Caco-2 (cell line): Measurements from ENCODE around the gene MPI. TPM values are rescaled to one million over a fixed set of nuclear protein-coding genes. Genes with fewer than 3 reads are reported as not detected.

Experiments
- BruUV-seq: library from RNA; stranded (reverse); fragments of 400-500 nt; replicated peaks from 2 replicates; lab custom pipeline; 2021; lab: Mats Ljungman, UMichigan
- CTCF ChIA-PET: fragments of 300-600 bp; sonication (Branson Sonifier 250); formaldehyde crosslinking; loops from one replicate; lab custom pipeline; 2022; ENCODE audit warnings: antibody characterized with exemption; lab: Charles Lee
- POLR2A ChIA-PET: fragments of 300-600 bp; sonication (Branson Sonifier 250); formaldehyde crosslinking; loops from one replicate; lab custom pipeline; 2022; ENCODE audit warnings: antibody characterized with exemption; lab: Charles Lee
- DNase-seq, 2 experiments: peaks; one replicate each; pipeline versions ENCODE4 v3.0.0 to v3.0.0-alpha.2; 2020 to 2022
- H3K27me3 ChIP-seq: replicated peaks from 2 replicates; pipeline ENCODE4 v1.6.0; 2011; ENCODE audit warnings: low read length; ENCODE audit not compliant: control insufficient read depth, insufficient read depth
- H3K36me3 ChIP-seq: 2 replicates; pipeline ENCODE4 v1.5.1; 2011; ENCODE audit warnings: low read length; ENCODE audit not compliant: control insufficient read depth, insufficient read depth
- H3K4me1 ChIP-seq: fragments of 250-450 bp; sonication (Bioruptor Pico); 2 replicates; pipeline ENCODE4 v1.5.1; 2020; ENCODE audit warnings: mild to moderate bottlenecking
- H3K4me3 ChIP-seq: 2 replicates; pipeline ENCODE4 v1.5.1; 2011; ENCODE audit warnings: low read depth, mild to moderate bottlenecking, control low read depth, low read length
- H3K9me3 ChIP-seq: fragments of 250-450 bp; sonication (Bioruptor Pico); 2 replicates; pipeline ENCODE4 v1.5.1; 2020; ENCODE audit warnings: mild to moderate bottlenecking, moderate library complexity
- H3K27ac Mint-ChIP-seq: one replicate; pipeline ENCODE4 v1.8.0; 2022; ENCODE audit warnings: mixed read lengths; ENCODE audit not compliant: unreplicated experiment
- H3K27me3 Mint-ChIP-seq: one replicate; pipeline ENCODE4 v1.8.0; 2022; ENCODE audit warnings: mixed read lengths; ENCODE audit not compliant: insufficient read depth, unreplicated experiment
- H3K36me3 Mint-ChIP-seq: one replicate; pipeline ENCODE4 v1.8.0; 2022; ENCODE audit warnings: mild to moderate bottlenecking, mixed read lengths; ENCODE audit not compliant: insufficient read depth, unreplicated experiment
- H3K4me1 Mint-ChIP-seq: one replicate; pipeline ENCODE4 v1.8.0; 2022; ENCODE audit warnings: low read depth, mixed read lengths; ENCODE audit not compliant: unreplicated experiment
- H3K4me3 Mint-ChIP-seq: one replicate; pipeline ENCODE4 v1.8.0; 2022; ENCODE audit warnings: mild to moderate bottlenecking, moderate library complexity, mixed read lengths; ENCODE audit not compliant: unreplicated experiment
- H3K9me3 Mint-ChIP-seq: one replicate; pipeline ENCODE4 v1.8.0; 2022; ENCODE audit warnings: mixed read lengths; ENCODE audit not compliant: unreplicated experiment
- intact Hi-C: fragments of 100-400 bp; cut with micrococcal nuclease; formaldehyde crosslinking; loops from one replicate; pipeline ENCODE4 v1.10.0; 2022; ENCODE audit not compliant: unreplicated experiment
- total RNA-seq: library from RNA; stranded (reverse); gene quantifications from 2 replicates; pipeline ENCODE4 v1.2.3, GENCODE V29; 2022
- TF ChIP-seq, protein P1 (sequence below), 2 experiments: fragments of 200-600 bp in 1 of 2; IDR thresholded peaks; 1 replicate in 1 of 2; 2 replicates in 1 of 2; pipeline versions ENCODE4 v1.5.1 to v1.8.0; 2011 to 2022; ENCODE audit warnings: antibody characterized with exemption in 1 of 2, control low read depth in 1 of 2, inconsistent platforms in 1 of 2, low read depth in 1 of 2, low read length in 1 of 2, mild to moderate bottlenecking in 1 of 2, moderate library complexity in 1 of 2; ENCODE audit not compliant: insufficient read depth in 1 of 2, severe bottlenecking in 1 of 2, unreplicated experiment in 1 of 2

Gene MPI
- total RNA-seq, 1 experiment from 2014 or later = 29.1 TPM

- intact Hi-C loops = no loop called here
- no peak for DNase-seq
- TF ChIP-seq, protein P1, sequence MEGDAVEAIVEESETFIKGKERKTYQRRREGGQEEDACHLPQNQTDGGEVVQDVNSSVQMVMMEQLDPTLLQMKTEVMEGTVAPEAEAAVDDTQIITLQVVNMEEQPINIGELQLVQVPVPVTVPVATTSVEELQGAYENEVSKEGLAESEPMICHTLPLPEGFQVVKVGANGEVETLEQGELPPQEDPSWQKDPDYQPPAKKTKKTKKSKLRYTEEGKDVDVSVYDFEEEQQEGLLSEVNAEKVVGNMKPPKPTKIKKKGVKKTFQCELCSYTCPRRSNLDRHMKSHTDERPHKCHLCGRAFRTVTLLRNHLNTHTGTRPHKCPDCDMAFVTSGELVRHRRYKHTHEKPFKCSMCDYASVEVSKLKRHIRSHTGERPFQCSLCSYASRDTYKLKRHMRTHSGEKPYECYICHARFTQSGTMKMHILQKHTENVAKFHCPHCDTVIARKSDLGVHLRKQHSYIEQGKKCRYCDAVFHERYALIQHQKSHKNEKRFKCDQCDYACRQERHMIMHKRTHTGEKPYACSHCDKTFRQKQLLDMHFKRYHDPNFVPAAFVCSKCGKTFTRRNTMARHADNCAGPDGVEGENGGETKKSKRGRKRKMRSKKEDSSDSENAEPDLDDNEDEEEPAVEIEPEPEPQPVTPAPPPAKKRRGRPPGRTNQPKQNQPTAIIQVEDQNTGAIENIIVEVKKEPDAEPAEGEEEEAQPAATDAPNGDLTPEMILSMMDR (IDR thresholded peaks at IDR 0.05; ENCODE audit: insufficient read depth in 1 of 2, low read depth in 1 of 2, low read length in 1 of 2, severe bottlenecking in 1 of 2, unreplicated experiment in 1 of 2) = no peak
- H3K4me1 Mint-ChIP-seq = peaks cover 15% of the 10 kb centered on the region
- Histone ChIP-seq H3K27me3 (no peaks in the 10 kb centered on the region), H3K9me3 (no peaks in the 10 kb centered on the region), H3K36me3 (no peaks in the 10 kb centered on the region; the same call in 1 of the 2 replicates), H3K4me3 (no peak overlapping the region), H3K4me1 (peaks cover 10% of the 10 kb centered on the region)
- no TSS peak for BruUV-seq
- no peaks in the 10 kb centered on the region for H3K27me3 Mint-ChIP-seq
- no peaks in the 10 kb centered on the region for H3K9me3 Mint-ChIP-seq
- H3K27ac Mint-ChIP-seq = no peak overlapping the region
- POLR2A ChIA-PET = no interaction called here
- CTCF ChIA-PET = interaction anchor here (0.7 kb wide), 1 partner anchor 20 kb away, joined by 3 read pairs; no protein-coding TSS in a partner anchor
- no peak overlapping the region for H3K4me3 Mint-ChIP-seq
- peaks cover 32% of the 10 kb centered on the region for H3K36me3 Mint-ChIP-seq
These were observed 33.3 kb upstream of the MPI start for GRCh38 chr15:74856537-74856936.

DNA sequence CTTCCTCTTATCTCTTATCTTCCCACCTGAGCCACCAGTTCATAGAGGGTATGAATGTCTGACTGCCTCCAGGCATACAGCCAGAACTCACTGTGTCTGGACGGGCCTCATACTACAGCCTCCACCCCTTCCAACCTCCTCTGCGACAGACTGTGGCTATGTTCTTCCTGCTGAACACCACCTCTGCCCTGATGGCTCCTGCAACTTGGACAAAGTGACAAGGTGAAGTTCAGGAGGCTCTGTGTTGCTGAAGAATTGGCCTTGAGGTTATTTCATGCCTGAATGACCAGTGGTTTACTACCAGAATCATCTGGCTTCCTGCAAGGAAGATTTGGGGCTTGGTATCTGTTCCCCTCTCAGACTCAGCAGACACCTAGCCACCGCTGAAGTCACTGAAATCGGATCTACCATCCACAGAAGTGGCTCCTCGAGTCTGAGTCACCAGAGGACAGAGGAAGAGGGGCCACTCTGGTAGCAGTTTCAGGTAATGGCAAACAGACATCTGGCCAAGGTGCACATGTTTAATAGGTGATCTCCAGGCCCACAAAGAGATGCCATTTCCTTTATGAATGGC, 32.7 kb upstream of the MPI start:
- intact Hi-C loops = no loop called here
- peaks cover 26% of the 10 kb centered on the region for H3K36me3 Mint-ChIP-seq
- peaks cover 10% of the 10 kb centered on the region for H3K4me1 ChIP-seq
- TF ChIP-seq, protein P1 (IDR thresholded peaks at IDR 0.05; ENCODE audit: insufficient read depth in 1 of 2, low read depth in 1 of 2, low read length in 1 of 2, severe bottlenecking in 1 of 2, unreplicated experiment in 1 of 2) = no peak
- H3K27me3 Mint-ChIP-seq = no peaks in the 10 kb centered on the region
- no peaks in the 10 kb centered on the region; the same call in 1 of the 2 replicates for H3K36me3 ChIP-seq
- no peak overlapping the region for H3K27ac Mint-ChIP-seq
- no peaks in the 10 kb centered on the region for H3K9me3 ChIP-seq
- DNase-seq = no peak
- H3K9me3 Mint-ChIP-seq = no peaks in the 10 kb centered on the region
- ChIA-PET POLR2A (interaction anchor here (0.6 kb wide), 1 partner anchor 13 kb away, joined by 4 read pairs; no protein-coding TSS in a partner anchor), CTCF (interaction anchor here (0.7 kb wide), 1 partner anchor 20 kb away, joined by 3 read pairs; no protein-coding TSS in a partner anchor)
- no peak overlapping the region for H3K4me3 ChIP-seq
- no TSS peak for BruUV-seq
- no peak overlapping the region for H3K4me3 Mint-ChIP-seq
- H3K27me3 ChIP-seq = no peaks in the 10 kb centered on the region
- H3K4me1 Mint-ChIP-seq = peaks cover 15% of the 10 kb centered on the region

GRCh38 chr15:74857671-74858368, 32.0 kb upstream of the MPI start:
- Histone ChIP-seq H3K27me3 (no peaks in the 10 kb centered on the region), H3K9me3 (no peaks in the 10 kb centered on the region), H3K4me1 (peaks cover 10% of the 10 kb centered on the region), H3K36me3 (no peaks in the 10 kb centered on the region; the same call in 1 of the 2 replicates), H3K4me3 (no peak overlapping the region)
- no TSS peak for BruUV-seq
- intact Hi-C loops = no loop called here
- Mint-ChIP-seq H3K4me3 (no peak overlapping the region), H3K4me1 (peaks cover 15% of the 10 kb centered on the region), H3K27ac (no peak overlapping the region), H3K36me3 (peaks cover 25% of the 10 kb centered on the region), H3K27me3 (no peaks in the 10 kb centered on the region), H3K9me3 (no peaks in the 10 kb centered on the region)
- ChIA-PET POLR2A (no interaction called here), CTCF (no interaction called here)
- TF ChIP-seq, protein P1 (IDR thresholded peaks at IDR 0.05; ENCODE audit: insufficient read depth in 1 of 2, low read depth in 1 of 2, low read length in 1 of 2, severe bottlenecking in 1 of 2, unreplicated experiment in 1 of 2) = no peak
- no peak for DNase-seq
